Gastrocnemius medialis (tissue), 4 donors: ENCODE results near the gene DNAJA3. TPM values are rescaled to one million over a fixed set of nuclear protein-coding genes. Genes with fewer than 3 reads are reported as not detected.
A peak's percentile ranks its signal among the peaks of the same experiment; 100 is the strongest.

Experiments
- ATAC-seq, 2 donors: fragments of 150-250 bp; one replicate each; pipeline ENCODE4 v1.9.1; 2016
- DNase-seq, 2 donors: peaks; one replicate each; pipeline ENCODE4 v3.0.0-alpha.2; 2019
- H3K27ac ChIP-seq, 4 donors: fragments of 200-600 bp; sonication (generic); 1 replicate in 1 of 4; 2 replicates in 3 of 4; pipeline ENCODE4 v1.5.1; 2016 to 2018; ENCODE audit warnings: mild to moderate bottlenecking in 2 of 4, moderate library complexity in 1 of 4
- H3K27me3 ChIP-seq, 3 donors: fragments of 200-600 bp; sonication (generic) in 2 of 3; 1 replicate in 1 of 3; 2 replicates in 2 of 3; pipeline versions ENCODE4 v1.5.1 to v1.6.0; 2016 to 2019; ENCODE audit warnings: mild to moderate bottlenecking in 1 of 3, moderate library complexity in 1 of 3
- H3K36me3 ChIP-seq, 2 donors: fragments of 200-600 bp; sonication (generic) in 1 of 2; one replicate each; pipeline ENCODE4 v1.5.1; 2017 to 2018
- H3K4me1 ChIP-seq, 2 donors: fragments of 200-600 bp; sonication (generic) in 1 of 2; one replicate each; pipeline ENCODE4 v1.5.1; 2016 to 2017; ENCODE audit warnings: mild to moderate bottlenecking in 2 of 2
- H3K4me3 ChIP-seq, 4 donors: fragments of 200-600 bp; sonication (generic) in 3 of 4; 1 replicate in 1 of 4; 2 replicates in 3 of 4; pipeline ENCODE4 v1.5.1; 2016 to 2019; ENCODE audit warnings: mild to moderate bottlenecking in 2 of 4
- H3K9me3 ChIP-seq, 3 donors: fragments of 200-600 bp; sonication (generic) in 2 of 3; 1 replicate in 1 of 3; 2 replicates in 2 of 3; pipeline ENCODE4 v1.5.1; 2016 to 2019
- CTCF ChIP-seq, 5 experiments: fragments of 450-650 bp in 3 of 5; fragments of 200-600 bp in 2 of 5; sonication (generic) in 2 of 5; IDR thresholded peaks in 4 of 5; conservative IDR thresholded peaks in 1 of 5; 1 replicate in 4 of 5; 2 replicates in 1 of 5; pipeline ENCODE4 v1.5.1; 2016 to 2019; ENCODE audit warnings: antibody characterized with exemption in 5 of 5, mild to moderate bottlenecking in 3 of 5, moderate library complexity in 3 of 5
- POLR2A ChIP-seq, 2 donors: fragments of 450-650 bp; IDR thresholded peaks; one replicate each; pipeline ENCODE4 v1.6.1; 2017; ENCODE audit warnings: antibody characterized with exemption in 2 of 2, mild to moderate bottlenecking in 2 of 2, moderate library complexity in 2 of 2
- in situ Hi-C, 4 donors: fragments of 200-750 bp; cut with MboI; loops; one replicate each; pipeline versions ENCODE4 v1.15.0 to v1.8.0; 2017; ENCODE audit warnings: low sequenced_read_pairs in 4 of 4
- intact Hi-C: fragments of 100-400 bp; cut with DNase I; formaldehyde crosslinking; loops from one replicate; pipeline ENCODE4 v1.15.1; 2023; ENCODE audit warnings: low total_unique reads
- total RNA-seq, 4 donors: library from RNA; depleted of rRNA; stranded (reverse); fragments of >200 nt; gene quantifications; one replicate each; pipeline versions ENCODE4 v1.1.0 to v1.2.3, GENCODE V29; 2016

The DNAJA3 gene
- 100 to 1,000 TPM in 2 of 4 donors, 10 to 100 TPM in 2; 94.8 to 114 (median 103) TPM for total RNA-seq

GRCh38 chr16:4425378-4426020 lies at the start of gene DNAJA3:
Gene DNAJA3 (plus strand): TSS chr16:4425868. CDS start chr16:4425882, 14 bp downstream.
- in situ Hi-C loops: no loop called here
- DNase-seq (peak; percentile 85 to 89), ATAC-seq (peak; percentile 97 to 99)
- intact Hi-C loops: no loop called here
- Histone ChIP-seq H3K36me3 (peaks cover 0 to 4% of the 10 kb centered on the region in 2 donors), H3K9me3 (no peaks in the 10 kb centered on the region), H3K27ac (peak within 1 kb of the TSS; percentile 93 to 98 (median 96)), H3K27me3 (no peaks in the 10 kb centered on the region), H3K4me3 (peak within 1 kb of the TSS; percentile 78 to 99 (median 90)), H3K4me1 (peaks cover 23 to 24% of the 10 kb centered on the region in 2 donors)
- TF ChIP-seq POLR2A (IDR thresholded peaks at IDR 0.05) (peak; percentile 82 to 92), CTCF (IDR thresholded peaks at IDR 0.05 in 4 of 5, conservative IDR thresholded peaks at IDR 0.05 in 1 of 5) (no peak)

GRCh38 chr16:4376126-4376892 lies 49.4 kb upstream of the DNAJA3 start:
- intact Hi-C loops: no loop called here
- ATAC-seq: peak; percentile 53 to 72
- peak overlapping the region; percentile 73 to 84 (median 82) for H3K27ac ChIP-seq
- peak overlapping the region; percentile 10 to 22 (median 16) for H3K4me3 ChIP-seq
- peaks cover 38 to 50% of the 10 kb centered on the region in 2 donors for H3K4me1 ChIP-seq
- no peaks in the 10 kb centered on the region for H3K27me3 ChIP-seq
- peak; percentile 76 to 92 for DNase-seq
- in situ Hi-C loops: no loop called here
- H3K36me3 ChIP-seq: no peaks in the 10 kb centered on the region
- TF ChIP-seq POLR2A (IDR thresholded peaks at IDR 0.05) (no peak), CTCF (IDR thresholded peaks at IDR 0.05 in 4 of 5, conservative IDR thresholded peaks at IDR 0.05 in 1 of 5) (no peak)
- H3K9me3 ChIP-seq: no peaks in the 10 kb centered on the region

GRCh38 chr16:4376893-4377572 lies 48.6 kb upstream of the DNAJA3 start:
- Histone ChIP-seq H3K4me1 (peaks cover 35 to 57% of the 10 kb centered on the region in 2 donors), H3K36me3 (no peaks in the 10 kb centered on the region), H3K9me3 (no peaks in the 10 kb centered on the region), H3K27me3 (no peaks in the 10 kb centered on the region), H3K27ac (peak overlapping the region; percentile 73 to 84 (median 82)), H3K4me3 (no peak overlapping the region)
- in situ Hi-C loops (no loop called here), intact Hi-C loops (no loop called here)
- ATAC-seq (no peak), DNase-seq (no peak)
- no peak for TF ChIP-seq POLR2A (IDR thresholded peaks at IDR 0.05)
- no peak for TF ChIP-seq CTCF (IDR thresholded peaks at IDR 0.05 in 4 of 5, conservative IDR thresholded peaks at IDR 0.05 in 1 of 5)

GRCh38 chr16:4377573-4378154 lies 48.0 kb upstream of the DNAJA3 start:
- TF ChIP-seq POLR2A (IDR thresholded peaks at IDR 0.05): no peak
- TF ChIP-seq CTCF (IDR thresholded peaks at IDR 0.05 in 4 of 5, conservative IDR thresholded peaks at IDR 0.05 in 1 of 5): no peak
- Histone ChIP-seq H3K36me3 (no peaks in the 10 kb centered on the region), H3K9me3 (no peaks in the 10 kb centered on the region), H3K4me3 (no peak overlapping the region), H3K4me1 (peaks cover 29 to 55% of the 10 kb centered on the region in 2 donors), H3K27ac (peak overlapping the region; percentile 73 to 84 (median 82)), H3K27me3 (no peaks in the 10 kb centered on the region)
- intact Hi-C loops (no loop called here), in situ Hi-C loops (no loop called here)
- ATAC-seq: no peak
- DNase-seq: no peak
